Choroid plexus epithelial cell (primary cell): ENCODE data around the gene ZNF836.

Source experiments
- DNase-seq: peaks from one replicate; pipeline ENCODE4 v3.0.0-alpha.2; 2010; ENCODE audit warnings: low read depth
- H3K4me3 ChIP-seq: 2 replicates; pipeline ENCODE4 v1.5.1; 2011; ENCODE audit warnings: low read depth, mild to moderate bottlenecking, control low read depth, low read length, moderate library complexity
- CTCF ChIP-seq: conservative IDR thresholded peaks from 2 replicates; pipeline ENCODE4 v1.5.1; 2011; ENCODE audit warnings: low read depth, mild to moderate bottlenecking, control low read depth, inconsistent platforms, low read length, moderate library complexity

Gene ZNF836

GRCh38 chr19:52138983-52139251 is 32.5 kb downstream of the ZNF836 start:
- H3K4me3 ChIP-seq = peak overlapping the region; percentile 86
- no peak for TF ChIP-seq CTCF
- no peak for DNase-seq

GRCh38 chr19:52138278-52138982 is 33.0 kb downstream of the ZNF836 start:
- peak overlapping the region; percentile 86 for H3K4me3 ChIP-seq
- no peak for TF ChIP-seq CTCF
- peak; percentile 15 for DNase-seq

- no peak for DNase-seq
- TF ChIP-seq CTCF = no peak
- no peak overlapping the region for H3K4me3 ChIP-seq
These were observed 51.1 kb downstream of the ZNF836 start for GRCh38 chr19:52120286-52120685.

DNA sequence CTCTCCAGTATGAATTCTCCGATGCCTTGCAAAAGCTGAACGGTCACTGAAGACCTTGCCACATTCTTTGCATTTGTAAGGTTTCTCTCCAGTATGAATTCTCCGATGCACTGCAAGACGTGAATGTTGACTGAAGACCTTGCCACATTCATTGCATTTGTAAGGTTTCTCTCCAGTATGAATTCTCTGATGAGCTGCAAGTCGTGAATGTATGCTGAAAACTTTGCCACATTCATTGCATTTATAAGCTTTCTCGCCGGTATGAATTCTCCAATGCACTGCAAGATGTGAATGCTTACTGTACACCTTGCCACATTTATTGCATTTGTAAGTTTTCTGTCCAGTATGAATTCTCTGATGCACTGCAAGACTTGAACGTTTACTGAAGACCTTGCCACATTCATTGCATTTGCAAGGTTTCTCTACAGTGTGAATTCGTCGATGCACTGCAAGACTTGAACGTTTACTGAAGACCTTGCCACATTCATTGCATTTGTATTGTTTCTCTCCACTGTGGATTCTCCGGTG is 55.8 kb downstream of the ZNF836 start:
- DNase-seq = no peak
- H3K4me3 ChIP-seq = no peak overlapping the region

GRCh38 chr19:52114691-52115090 is 56.7 kb downstream of the ZNF836 start:
- no peak overlapping the region for H3K4me3 ChIP-seq
- TF ChIP-seq CTCF = no peak
- DNase-seq = no peak

More for the DNA sequence above, 55.8 kb downstream of the ZNF836 start:
- TF ChIP-seq CTCF = no peak

DNA sequence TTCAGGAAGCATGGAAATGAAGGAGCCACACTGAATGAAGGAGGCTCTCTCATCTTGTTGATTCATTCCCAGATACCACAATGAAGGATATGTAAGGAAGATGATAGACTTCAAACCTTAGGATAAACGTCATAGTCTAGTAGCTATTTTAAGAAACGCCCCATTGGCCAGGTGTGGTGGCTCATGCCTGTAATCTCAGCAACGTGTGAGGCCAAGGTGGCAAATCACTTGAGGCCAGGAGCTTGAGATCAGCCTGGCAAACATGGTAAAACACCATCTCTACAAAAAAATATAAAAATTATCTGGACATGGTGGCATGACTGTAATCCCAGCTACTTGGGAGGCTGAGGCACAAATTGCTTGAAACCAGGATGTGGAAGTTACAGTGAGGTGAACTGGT is 58.8 kb downstream of the ZNF836 start:
- no peak overlapping the region for H3K4me3 ChIP-seq
- DNase-seq = no peak
- TF ChIP-seq CTCF = no peak

DNA sequence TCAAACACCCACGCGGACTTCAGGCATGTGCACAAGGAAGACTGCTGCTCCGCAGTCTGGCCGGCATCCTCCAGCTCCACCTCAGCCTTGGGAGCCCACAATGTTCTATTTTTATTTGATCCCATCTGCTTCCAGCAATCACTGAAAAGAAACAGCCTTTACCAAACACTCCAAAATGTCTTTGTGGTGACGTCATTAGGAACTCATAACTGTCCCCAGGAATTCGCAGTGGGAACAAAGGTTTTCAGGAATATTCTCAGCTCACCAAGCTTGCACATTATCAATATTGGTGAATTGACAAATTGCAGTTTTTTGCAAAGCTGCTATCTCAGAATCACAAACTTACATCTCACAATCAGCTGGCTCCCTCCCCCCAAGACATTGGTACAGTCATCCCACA is 60.6 kb downstream of the ZNF836 start:
- no peak overlapping the region for H3K4me3 ChIP-seq
- no peak for TF ChIP-seq CTCF
- DNase-seq = no peak
